Hematopoietic multipotent progenitor cell (in vitro differentiated cells): ENCODE data around the gene YARS1. TPM values are rescaled to one million over a fixed set of nuclear protein-coding genes. Genes with fewer than 3 reads are reported as not detected.
A peak's percentile ranks its signal among the peaks of the same experiment; 100 is the strongest.

Experiments
- DNase-seq, 3 donors: peaks; one replicate each; pipeline ENCODE4 v3.0.0-alpha.2; 2011 to 2015; ENCODE audit warnings: low read depth in 2 of 3, low spot score in 2 of 3
- total RNA-seq: library from RNA; depleted of rRNA; stranded (reverse); fragments of >200 nt; gene quantifications from one replicate; pipeline ENCODE4 v1.2.3, GENCODE V29; 2012

The YARS1 gene
- total RNA-seq, 1 donor, result 53.3 TPM

DNA sequence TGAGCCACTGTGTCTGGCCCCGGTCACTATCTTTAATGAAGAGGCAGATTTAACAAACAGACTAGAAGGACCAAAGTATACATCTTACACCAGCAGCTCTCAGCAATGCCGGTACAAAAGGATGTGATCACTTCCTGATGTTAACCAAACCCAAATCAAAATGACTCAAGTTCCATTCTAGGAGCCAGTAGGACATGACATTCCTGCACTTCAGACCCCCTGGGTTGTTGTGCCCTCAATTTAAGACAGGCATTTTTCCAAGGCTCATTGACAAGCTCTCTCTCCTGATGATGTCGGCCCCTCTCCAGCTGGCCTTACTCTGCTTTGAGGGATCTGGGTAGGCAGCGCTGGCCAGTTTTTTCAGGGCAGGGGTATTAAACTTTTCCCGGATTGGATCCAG, 35.1 kb downstream of the YARS1 start:
- DNase-seq, result no peak

DNA sequence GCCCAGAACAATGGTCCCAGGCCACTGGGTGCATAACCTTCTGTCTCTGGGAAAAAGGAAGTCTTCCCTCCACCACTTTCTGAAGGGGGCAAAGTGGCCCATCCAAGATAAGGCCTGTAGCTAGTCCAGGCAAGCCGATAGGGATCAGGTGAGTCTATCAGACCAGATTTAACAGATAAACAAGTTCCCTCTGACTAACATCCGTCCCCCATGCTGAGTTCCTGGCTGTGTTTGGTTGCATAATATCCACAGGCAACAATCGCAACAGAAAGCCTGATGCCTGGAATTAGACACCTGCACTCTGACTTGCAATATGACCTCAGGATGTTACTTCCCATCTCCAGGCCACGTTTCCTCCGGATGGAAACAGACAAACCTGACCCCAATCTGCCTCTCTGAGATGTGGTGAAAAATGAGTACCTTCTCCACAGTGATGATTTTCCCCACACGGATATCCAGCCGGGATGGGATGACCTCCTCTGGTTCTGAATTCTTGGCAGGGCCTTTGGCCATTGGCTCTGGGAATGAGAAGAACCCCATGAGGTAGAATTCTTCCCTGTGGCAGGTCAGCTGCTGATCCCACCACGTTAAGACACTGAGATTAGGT, 36.4 kb downstream of the YARS1 start:
- DNase-seq, result no peak

DNA sequence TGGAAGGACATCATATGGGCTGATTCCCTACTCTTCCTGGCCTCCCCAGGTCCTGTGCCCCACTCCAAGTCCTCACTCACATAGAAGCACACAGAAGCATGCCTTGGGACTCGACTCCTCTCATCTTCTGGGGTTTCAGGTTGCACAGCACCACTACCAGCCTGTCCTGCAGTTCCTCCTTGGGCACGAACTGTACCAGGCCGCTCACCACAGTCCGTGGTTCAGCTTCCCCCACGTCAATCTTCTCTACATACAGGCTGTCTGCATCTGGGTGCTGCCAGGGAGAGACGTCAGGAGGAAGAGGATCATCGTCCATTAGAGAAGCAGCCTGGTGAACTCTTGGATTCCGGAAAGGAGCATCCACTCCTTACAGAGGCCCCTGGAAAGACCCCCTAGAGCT, 37.2 kb downstream of the YARS1 start:
- DNase-seq, result no peak

DNA sequence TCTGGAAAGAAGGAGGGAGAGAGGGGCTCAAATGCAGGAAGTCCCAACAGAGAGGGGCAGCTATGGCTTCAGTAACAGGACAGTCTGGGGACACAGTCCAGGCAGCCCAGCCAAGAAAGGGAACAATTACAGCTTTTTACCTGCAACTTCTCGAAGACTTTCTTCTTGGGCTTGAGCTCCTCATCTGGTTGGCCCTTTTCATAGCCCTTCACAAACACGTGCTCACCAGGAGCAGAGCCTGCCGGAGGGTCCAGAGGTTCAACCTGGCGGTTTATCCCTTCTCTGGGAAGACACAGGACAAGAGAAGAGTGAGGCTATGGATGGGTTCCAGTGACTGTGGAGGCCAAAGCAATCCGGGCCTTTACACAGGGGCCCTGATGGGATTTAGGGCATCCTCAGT, 37.9 kb downstream of the YARS1 start:
- no peak for DNase-seq

DNA sequence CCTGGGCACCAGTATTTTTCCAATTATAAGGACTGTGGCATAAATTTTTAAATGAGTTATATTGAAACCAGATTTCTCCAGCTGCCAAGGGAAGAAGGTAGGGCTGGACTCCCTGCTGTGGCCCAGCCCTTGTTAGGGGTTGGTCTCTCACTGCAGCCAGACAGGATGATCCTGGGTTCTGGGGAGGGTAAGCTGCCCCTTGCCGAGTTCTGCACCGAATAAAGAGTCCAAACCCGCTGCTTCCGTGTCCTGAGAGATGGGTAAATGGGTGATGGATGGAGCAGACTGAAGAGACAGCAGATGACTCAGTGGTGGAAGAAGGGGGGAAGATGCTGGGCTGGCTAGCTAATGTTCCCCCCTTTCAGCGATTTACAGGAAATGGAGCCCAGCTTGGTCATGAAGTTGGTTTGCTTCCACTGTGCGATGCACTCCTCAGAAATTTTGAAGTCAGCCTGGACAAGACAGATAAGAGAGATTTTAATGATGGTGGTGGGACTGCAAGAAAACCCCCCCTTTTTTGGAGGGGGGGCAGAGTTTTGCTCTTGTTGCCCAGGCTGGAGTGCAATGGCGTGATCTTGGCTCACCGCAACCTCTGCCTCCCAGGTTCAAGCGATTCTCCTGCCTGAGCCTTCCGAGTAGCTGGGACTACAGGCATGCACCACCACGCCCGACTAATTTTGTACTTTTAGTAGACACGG, 41.4 kb downstream of the YARS1 start:
- DNase-seq, result peak in 2 of 3 donors; percentile 40 to 49

DNA sequence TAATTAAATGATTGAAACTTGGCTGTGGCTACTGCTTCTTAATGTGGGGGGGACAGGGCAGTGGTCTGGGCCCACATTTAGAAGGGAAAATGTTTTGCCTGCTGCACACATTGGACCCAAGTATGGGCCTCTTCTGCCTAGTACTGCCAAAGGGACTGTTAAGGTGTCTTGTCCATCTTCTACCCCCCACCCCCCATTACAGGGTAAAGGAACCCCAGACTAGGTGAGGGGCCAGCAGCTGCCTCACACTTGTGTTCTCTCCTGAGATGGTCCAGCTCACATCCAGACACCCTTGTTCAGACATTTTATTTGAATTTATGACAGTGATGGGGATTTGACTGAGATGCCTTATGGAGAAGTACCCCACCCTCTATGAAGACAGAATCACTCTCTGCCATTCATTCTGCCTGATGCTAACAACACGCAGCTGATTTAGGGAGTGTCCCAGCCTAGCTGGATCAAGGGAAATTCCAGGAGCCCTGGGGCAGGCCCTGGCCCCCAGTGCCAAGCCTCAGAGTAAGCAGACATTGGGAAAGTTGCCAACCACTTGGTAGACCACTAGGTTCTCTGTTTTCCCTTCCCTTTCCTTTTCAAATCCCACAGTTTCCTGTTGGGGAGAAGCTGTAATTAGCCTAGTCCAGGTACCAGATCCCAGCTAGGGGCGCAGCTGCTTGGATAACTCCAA, 42.1 kb downstream of the YARS1 start:
- no peak for DNase-seq

DNA sequence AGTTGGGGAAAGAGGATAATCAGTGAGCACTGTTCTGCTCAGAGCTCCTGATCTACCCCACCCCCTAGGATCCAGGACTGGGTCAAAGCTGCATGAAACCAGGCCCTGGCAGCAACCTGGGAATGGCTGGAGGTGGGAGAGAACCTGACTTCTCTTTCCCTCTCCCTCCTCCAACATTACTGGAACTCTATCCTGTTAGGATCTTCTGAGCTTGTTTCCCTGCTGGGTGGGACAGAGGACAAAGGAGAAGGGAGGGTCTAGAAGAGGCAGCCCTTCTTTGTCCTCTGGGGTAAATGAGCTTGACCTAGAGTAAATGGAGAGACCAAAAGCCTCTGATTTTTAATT, 42.7 kb downstream of the YARS1 start:
- no peak for DNase-seq

DNA sequence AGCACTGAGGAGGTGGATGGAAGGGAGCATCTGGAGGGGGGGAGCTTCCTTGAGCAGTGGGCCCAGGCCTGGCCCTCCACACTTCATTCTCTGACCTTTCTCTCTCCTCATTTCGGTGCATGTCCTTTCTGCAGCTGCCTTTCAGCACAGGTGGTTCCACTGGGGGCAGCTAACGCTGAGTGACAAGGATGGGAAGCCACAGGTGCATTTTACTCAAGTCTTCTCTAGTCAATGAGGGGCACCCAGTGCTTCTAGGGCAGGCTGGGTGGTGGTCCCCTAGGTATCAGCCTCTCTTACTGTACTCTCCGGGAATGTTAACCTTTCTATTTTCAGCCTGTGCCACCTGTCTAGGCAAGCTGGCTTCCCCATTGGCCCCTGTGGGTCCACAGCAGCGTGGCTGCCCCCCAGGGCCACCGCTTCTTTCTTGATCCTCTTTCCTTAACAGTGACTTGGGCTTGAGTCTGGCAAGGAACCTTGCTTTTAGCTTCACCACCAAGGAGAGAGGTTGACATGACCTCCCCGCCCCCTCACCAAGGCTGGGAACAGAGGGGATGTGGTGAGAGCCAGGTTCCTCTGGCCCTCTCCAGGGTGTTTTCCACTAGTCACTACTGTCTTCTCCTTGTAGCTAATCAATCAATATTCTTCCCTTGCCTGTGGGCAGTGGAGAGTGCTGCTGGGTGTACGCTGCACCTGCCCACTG, 43.2 kb downstream of the YARS1 start:
- no peak for DNase-seq

DNA sequence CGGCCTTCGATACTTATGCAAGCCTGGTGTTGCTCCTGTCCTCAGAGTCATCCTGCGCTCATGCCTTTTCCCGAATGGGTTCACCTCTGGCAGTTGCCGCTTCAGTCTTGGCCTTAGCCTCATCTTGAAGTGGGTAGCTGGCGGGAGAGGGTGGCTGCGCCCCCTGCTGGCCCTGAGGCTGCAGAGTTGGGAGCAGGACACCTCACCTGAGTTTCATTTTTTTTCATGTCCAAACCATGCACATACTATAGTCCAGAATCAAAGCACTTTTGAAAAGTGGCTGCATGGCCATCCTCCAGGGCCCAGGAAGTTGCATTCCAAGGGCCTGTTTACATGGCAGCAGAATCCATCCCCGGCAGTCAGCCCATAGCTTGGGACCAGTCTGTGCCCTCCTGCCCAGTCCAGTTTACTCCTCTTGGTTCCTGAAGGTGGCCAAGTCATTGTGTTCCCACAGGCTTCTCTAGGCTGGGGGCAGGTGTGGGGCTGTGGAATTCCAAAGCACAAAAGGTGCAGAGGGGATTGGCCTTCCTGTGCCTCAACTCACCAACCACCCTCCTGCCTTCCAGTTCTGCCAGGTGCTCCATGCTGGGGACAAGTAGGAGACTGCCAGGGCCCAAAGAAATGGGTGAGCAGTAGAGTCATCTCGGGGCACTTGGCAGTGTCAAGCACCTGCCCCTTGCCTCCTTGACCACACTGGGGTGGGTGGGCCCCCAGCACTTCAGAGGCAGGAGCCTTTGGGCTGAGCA, 44.0 kb downstream of the YARS1 start:
- peak; percentile 54 to 80 (median 70) for DNase-seq

DNA sequence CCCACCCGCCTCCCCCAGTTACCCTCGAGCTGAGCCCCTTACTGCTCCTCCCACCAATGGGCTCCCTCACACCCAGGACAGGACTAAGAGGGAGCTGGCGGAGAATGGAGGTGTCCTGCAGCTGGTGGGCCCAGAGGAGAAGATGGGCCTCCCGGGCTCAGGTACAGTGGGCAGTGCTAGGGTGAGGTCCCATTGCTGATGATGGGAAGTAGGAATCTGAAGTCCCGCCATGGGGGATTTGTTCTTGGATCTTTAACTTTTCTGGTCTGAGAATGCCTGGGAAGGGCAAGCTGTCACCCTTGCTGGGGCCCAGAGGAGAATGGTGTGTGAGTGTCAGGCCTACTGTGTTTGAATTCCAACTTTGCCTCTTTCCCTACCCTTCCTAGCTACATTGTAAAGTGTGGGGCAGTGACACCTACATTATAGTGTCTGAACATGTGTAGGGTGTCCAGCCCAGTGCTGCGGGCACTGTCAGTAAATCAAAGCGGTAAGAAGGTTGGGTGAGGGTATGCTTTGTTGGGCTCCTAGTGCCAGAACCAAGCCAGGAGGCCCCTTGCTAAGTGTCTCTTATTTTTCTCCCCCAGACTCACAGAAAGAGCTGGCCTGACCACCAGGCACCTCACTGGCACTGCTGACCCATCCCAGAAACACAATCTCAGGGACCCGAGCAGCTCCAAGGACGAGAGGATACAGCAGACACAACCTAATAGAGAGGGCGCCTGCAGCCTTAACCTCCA, 44.7 kb downstream of the YARS1 start:
- no peak for DNase-seq

DNA sequence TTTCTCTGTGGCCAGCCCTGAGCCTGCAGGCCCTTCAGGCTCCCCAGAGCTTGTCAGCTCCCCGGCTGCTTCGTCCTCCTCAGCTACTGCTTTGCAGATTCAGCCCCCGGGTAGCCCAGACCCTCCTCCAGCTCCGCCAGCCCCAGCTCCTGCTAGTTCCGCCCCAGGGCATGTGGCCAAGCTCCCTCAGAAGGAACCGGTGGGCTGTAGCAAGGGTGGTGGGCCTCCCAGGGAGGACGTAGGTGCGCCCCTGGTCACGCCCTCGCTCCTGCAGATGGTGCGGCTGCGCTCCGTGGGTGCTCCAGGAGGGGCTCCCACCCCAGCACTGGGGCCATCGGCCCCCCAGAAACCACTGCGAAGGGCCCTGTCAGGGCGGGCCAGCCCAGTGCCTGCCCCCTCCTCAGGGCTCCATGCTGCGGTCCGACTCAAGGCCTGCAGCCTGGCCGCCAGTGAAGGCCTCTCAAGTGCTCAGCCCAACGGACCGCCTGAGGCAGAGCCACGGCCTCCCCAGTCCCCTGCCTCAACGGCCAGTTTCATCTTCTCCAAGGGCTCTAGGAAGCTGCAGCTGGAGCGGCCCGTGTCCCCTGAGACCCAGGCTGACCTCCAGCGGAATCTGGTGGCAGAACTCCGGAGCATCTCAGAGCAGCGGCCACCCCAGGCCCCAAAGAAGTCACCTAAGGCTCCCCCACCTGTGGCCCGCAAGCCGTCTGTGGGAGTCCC, 45.4 kb downstream of the YARS1 start:
- DNase-seq, result no peak

DNA sequence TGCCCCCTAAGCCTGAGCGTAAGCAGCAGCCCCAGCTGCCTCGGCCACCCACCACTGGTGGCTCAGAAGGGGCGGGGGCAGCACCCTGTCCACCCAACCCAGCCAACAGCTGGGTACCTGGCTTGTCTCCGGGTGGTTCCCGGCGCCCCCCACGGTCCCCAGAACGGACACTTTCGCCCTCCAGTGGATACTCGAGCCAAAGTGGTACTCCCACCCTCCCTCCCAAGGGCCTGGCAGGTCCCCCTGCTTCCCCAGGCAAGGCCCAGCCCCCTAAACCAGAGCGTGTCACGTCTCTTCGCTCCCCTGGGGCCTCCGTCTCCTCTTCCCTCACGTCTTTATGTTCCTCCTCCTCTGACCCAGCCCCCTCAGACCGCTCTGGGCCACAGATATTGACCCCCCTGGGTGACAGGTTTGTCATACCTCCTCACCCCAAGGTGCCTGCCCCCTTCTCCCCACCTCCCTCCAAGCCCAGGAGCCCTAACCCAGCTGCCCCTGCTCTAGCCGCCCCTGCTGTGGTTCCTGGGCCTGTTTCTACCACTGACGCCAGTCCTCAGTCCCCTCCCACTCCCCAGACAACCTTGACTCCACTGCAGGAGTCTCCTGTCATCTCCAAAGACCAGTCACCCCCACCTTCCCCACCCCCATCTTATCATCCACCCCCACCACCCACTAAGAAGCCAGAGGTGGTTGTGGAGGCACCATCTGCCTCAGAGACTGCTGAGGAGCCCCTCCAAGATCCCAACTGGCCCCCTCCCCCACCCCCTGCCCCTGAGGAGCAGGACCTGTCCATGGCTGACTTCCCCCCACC, 46.2 kb downstream of the YARS1 start:
- no peak for DNase-seq

DNA sequence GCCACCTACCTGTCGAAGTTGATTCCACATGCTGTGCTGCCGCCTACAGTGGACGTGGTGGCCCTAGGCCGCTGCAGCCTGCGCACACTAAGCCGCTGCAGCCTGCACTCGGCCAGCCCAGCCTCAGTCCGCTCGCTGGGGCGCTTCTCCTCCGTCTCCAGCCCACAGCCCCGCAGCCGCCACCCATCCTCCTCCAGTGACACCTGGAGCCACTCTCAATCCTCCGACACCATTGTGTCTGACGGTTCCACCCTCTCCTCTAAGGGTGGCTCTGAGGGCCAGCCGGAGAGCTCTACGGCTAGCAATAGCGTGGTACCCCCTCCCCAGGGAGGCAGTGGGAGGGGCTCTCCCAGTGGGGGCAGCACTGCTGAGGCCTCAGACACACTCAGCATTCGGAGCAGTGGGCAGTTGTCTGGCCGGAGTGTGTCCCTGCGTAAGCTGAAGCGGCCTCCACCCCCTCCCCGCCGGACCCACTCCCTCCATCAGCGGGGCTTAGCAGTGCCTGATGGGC, 46.9 kb downstream of the YARS1 start:
- no peak for DNase-seq

DNA sequence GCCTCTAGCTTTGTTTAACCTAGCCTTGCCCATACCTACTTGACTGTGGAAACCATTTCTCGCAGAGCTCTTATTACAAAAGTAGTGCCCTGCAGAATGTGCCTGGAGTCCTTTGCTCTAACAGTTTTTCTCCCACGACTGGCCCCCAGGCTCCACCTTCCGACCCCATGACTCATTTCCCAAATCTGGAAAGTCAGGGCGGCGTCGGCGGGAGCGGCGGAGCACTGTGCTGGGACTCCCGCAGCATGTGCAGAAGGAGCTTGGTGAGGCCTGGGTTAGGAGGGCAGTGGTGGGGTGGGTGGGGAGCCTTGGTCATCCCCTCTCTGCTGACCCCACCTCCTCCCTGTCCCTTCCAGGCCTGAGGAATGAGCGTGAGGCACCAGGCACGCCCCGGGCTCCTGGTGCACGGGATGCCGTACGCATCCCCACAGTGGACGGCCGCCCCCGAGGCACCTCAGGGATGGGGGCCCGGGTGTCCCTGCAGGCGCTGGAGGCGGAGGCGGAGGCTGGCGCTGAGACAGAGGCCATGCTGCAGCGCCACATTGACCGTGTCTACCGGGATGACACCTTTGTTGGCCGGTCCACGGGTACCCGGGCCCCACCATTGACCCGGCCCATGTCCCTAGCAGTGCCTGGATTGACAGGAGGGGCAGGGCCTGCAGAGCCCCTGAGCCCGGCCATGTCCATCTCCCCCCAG, 47.5 kb downstream of the YARS1 start:
- DNase-seq, result no peak

DNA sequence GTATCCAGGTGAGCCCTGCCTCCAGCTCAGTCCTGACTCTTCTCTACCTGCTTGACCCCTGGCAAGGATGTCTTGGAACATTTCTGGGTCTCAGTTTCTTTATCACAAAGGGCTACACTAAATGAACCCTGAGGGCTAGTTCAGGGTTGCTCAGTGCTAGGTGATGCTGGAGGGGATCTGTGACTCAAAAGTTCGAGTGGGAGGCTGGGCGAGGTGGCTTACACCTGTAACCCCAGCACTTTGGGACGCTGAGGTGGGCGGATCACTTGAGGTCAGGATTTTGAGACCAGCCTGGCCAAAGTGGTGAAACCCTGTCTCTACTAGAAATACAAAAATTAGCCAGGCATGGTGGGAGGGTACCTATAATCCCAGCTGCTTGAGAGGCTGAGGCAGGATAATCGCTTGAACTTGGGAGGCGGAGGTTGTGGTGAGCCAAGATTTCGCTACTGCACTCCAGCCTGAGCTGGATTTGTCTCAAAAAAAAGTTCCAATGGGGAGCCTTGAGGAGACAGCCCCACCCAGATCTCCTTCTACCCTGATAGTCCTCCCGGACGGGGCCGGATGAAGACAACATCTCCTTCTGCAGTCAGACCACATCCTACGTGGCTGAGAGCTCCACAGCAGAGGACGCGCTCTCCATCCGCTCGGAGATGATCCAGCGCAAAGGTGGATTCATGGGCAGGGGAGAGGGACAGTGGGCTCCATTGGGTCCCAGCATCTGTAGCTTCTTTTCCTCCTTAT, 48.9 kb downstream of the YARS1 start:
- DNase-seq, result no peak

DNA sequence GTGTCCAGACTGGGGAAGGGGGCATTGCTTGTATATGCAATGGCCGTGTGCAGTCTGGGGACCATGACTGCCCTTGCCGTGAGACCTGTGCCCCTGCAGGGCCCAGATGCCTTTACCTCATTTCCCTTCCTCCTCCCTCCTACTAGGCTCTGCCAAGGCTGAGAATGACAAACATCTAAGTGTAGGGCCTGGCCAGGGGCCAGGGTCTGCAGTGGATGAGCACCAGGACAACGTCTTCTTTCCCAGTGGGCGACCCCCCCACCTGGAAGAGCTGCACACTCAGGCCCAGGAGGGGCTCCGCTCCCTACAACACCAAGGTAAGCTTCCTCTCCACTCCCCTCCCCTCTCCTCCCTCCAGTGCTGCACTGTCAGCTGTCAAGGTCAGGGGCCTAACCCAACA, 49.5 kb downstream of the YARS1 start:
- DNase-seq, result no peak

DNA sequence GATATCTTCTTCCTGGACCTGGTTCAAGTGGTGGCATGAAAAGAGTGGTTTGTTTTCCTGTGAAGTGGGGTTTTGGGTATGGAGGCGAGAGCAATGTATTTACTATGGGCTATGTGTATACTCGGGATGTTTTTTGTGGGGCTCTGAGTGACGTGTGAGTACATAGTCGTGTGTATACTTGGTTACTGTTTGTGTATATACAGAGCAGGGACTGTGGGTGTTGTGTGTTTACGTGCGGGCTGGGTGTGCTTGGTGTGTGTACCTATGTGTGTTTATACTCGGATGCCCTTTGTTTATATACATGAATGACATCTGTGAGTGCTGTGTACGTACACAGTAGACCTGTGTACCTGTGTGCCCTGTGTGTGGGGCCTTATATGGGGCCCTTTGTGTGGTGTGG, 50.0 kb downstream of the YARS1 start:
- no peak for DNase-seq
